ENCODE measurements around the gene AKIP1.

The AKIP1 gene

DNA sequence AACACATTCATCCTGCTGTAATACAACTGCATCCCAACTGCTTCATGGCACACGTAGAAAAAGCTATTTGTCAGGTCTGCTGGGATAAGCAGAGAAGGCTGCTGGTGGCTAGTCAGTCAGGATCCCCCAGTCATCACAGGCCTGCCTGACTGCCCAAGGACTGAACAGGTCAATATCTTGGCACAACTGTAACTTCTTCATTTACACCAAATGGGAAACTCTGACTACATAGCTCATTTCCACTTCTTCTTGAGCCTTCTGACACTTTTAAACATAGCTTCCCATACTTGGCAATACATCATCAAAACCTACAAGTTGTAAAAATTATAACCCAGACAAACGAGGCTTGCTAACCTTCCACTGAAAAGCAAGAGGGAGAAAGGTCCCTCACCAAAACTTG lies 50.4 kb downstream of the AKIP1 start:
- DNase-seq (ENCODE audit: low read depth) = no peak

DNA sequence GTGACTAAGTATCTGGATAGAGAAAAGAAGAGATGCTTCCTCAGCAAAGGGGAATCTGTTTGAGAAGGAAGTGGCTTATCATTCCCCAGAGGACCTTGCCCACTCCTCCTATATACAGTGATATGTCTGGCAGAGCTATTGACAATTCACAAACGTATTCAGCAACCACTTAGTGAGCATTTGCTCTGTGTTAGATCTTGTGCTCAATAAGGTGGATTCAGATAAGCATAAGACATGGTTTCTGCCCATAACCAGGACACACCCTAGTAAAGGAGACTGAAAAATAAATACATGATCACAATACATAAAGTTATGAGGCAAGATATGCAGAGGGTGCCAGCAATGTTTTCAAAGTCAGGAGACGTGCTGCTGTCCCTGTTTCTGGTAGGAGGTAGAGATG lies 51.9 kb downstream of the AKIP1 start:
- DNase-seq (ENCODE audit: low read depth) = no peak

DNA sequence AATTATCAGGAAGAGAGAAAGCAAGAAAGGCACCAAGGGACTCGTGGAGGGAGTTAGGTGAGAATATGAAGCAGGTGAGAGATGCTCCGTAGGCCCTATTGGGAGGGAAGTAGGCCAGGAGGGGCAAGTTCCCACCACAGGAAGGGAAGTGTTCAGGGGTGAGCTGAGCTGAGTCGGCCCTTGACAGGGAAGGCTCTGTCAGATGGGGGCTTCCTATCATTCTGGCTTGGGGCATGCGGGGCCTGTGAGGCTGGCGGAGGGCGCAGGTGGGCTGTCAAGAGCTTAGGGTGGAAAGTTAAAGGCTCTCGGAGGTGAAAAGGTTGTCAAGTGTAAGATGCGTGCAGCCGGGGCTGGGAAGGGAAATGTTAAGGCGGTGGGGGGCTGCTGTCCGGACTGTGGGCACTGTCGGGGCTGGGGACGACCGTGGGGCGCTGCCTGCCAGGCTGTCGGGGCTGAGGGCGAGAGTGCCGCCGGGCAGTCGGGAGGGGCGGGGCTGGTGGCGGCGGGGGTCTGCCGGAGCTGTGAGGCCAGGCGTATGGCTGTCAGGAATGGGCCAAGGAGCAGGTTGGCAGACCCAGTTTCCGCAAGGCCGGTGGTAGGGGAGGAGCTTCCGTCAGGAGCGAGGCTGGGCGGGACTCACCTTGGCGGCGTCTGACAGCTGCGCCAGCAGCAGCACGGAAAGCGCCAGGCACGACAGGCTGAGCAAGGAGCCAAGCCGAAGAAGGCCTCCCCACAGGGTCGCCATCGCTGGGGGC lies 52.8 kb downstream of the AKIP1 start:
- DNase-seq (ENCODE audit: low read depth) = peak; percentile 57

DNA sequence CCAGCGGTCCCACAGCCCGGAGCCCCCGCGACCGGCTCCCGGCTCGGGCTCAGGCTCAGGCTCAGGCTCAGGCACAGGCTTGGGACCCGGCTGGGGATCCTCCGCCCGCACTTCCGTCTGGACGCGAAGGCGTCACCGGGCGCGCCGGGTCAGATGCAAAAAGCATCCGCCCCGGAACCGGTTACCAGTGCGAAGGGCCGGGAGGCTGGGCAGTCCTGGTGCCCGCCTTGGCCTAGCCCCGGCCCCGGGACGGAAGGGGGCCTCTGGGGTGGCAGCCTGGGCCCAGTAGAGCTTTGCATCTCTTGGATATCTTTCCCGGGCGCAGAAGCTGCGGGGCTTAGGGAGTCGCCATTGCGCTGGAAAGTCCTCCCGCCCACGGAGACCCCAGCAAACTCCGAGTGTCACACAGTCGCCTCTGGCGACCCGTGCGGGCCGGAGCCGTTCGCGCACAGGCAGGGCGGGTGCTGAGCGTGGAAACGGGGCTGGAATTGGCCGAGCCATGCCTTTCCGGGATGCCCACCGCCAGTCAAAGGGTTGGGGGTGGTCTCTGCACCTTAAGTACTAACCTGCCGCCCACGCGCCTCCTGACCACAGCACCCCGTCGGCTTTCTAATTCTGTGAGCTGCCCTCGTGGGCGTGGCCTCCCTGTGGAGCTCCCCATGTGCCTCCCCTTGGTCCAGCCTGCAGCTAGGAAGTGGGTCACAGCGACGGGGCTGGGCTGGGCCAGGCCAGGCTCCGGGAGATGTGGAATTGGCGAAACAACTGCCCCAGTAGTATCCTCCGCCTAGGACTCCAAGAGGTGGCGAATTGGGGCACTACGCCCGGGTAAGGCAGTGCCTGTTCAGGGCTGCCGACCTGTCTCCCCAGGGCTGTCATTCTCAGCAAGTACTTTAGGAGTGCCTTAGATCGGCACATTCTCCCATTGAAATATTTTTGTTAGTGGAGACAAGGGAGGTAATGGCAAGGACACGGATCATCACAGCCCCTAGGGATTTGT lies 53.6 kb downstream of the AKIP1 start, which contains the start of gene TMEM9B:
TMEM9B (minus strand) TSS at position 119 of the 997 bp plus-strand sequence. CDS start 129 bp downstream, outside the sequence.
- peak; percentile 44 for DNase-seq (ENCODE audit: low read depth)

DNA sequence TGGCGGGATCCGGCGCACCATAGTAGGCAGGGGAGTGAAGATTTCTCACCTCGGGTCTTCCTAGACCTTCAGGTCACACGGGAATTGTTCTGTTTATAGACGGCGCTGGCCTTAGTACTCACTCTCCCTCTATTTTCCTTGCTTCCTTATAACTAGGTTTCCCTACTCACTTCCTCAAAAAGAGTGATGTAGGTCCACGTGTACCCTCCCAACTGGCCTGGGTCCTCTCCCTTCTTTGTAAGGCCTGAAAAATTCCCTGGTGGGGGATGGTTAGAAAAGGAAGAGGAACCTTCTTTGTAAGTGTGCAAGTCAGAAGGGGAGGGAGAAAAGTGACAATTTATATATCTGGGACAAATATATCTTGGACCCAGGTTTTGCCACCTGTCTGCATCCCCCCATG lies 56.2 kb downstream of the AKIP1 start:
- no peak for DNase-seq (ENCODE audit: low read depth)

Measured in T follicular helper cell (primary cell).